ENCODE data around the gene ZBED4.

The ZBED4 gene

GRCh38 chr22:49903322-49904039 is 49.8 kb downstream of the ZBED4 start:
- no peak for DNase-seq

DNA sequence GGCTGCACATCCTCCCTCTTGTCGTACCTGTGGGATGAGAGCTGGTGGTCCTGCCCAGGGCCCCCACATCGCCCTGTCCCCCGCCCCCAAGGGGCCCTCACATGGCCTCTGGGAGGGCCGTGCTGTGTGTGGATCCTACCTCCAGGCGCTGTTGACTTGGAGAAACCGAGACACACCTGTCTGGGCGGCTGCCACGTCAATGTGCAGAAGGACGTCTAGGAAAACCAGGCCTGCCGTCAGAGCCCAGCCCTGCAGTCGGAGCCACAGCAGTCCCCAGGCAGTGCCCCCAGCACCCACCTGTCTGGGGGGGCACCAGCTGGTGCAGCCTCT is 50.4 kb downstream of the ZBED4 start:
- DNase-seq: no peak

GRCh38 chr22:49905465-49905864 is 51.8 kb downstream of the ZBED4 start:
- no peak for DNase-seq

DNA sequence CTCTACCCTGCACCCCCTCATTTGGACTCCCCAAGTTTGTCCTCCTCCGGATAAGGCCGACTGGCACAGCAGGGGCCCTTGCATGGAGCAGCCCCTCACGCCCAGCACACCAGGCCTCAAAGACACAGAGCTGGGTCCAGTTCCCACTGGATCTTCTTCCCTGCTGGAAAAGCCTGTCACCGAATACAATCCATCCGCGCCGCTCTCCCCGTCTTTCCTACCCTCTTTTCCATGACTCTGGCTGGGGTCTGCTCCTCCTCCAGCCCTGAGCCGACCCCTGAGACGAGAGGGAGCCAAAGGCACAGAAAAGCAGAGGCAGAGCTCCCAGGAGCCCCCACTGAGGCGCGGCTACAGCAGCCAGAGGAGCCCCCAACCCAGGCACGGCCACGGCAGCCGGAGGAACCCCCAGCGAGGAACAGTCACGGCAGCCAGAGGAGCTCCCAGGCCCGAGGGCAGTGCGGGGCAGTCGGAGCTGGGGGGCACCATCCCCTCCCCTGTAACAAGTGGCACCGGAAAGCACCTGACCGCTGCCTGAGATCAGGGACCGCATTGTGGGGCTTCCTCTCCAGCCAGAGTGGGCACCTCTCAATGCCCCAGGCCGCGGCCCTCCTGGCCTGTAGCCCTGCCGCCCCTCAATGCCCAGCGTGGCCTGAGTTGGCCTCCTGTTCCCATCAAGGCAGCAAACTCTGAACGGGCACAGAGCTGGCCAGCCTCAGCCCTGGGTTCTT is 52.6 kb downstream of the ZBED4 start:
- no peak for DNase-seq

DNA sequence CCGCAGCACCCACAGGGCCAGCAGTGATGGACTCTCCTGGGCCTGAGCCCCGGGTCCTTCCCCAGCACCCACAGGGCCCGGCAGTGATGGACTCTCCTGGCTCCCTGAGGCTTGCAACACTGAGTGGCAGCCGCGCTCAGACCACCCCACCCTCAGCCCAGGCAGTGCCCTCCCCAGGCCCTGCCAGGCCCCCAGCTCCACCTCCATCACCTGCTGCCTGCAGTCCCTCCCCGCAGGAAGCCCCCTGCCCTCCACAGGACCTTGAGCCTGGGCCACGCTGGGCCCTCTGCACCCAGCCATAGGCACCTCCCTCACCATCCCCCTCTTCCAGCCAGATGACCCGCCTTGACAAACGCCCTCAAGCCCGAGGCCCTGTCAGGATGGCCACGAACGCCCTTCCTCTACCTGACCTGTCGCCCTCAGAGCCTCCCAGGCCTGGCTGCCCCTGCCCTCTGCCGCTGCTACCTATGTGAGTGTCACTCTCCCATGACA is 53.2 kb downstream of the ZBED4 start:
- DNase-seq: no peak

DNA sequence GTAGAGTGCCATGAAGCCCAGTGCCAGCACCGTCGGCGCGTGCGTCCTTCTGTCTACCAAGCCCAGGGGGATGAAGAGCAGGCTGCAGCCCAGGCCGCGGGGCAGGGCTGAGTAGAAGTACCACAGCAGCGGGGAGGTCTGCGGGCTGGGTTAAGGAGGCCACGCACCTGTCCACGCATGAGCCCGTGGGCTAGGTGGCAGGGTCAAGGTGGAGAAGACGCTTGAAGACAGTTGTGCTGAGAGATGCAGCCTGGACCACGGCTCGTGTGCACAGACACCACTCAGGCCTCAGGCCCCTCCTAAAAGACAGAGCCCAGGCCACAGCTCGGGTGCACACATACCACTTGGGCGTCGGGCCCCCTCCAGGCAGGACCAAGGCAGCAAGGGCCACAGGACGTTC is 54.2 kb downstream of the ZBED4 start:
- DNase-seq: no peak

GRCh38 chr22:49909476-49910205 is 56.0 kb downstream of the ZBED4 start:
- DNase-seq: no peak

DNA sequence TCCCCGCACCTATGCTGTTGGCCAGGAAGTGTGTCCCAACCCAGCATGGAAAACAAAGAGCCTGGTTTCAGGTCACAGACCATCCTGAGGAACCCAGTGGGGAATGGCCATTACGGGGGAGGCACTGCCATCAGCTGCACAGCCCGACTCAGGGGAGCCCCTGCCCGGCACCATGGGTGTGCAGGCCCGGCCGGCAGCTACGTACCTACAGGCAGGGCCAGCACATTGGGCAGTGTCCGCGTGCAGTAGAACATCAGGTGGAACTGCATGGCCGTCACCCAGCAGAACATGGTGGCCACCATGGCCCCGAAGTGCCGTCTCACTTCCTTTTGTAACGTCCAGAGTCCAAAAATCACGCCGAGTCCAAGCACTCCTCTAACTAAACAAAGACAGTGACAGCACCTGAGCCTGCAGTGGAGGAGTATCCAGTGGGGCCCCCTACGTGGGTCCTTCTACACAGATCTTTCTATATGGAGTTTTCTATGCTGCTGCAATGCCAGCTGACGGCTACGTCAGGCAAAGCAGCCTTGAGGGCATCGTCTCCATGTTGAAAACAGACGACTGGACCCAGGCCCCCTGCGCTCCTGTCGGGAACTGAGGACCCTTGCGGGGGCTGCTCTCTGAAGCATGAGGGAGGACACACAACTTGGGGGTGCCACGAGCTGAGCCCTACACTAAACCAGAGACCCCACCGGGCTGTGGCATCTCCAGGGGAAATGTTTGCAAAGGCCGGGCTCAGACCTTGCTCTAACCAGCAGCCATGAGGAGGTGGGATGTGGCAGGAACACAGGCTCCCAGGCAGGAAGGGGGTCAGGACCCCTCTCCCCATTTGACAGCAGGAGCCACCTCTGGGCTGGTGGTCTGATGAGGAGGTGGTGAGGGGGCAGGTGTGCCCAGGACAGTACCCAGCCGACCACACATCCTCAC is 56.8 kb downstream of the ZBED4 start:
- no peak for DNase-seq

DNA sequence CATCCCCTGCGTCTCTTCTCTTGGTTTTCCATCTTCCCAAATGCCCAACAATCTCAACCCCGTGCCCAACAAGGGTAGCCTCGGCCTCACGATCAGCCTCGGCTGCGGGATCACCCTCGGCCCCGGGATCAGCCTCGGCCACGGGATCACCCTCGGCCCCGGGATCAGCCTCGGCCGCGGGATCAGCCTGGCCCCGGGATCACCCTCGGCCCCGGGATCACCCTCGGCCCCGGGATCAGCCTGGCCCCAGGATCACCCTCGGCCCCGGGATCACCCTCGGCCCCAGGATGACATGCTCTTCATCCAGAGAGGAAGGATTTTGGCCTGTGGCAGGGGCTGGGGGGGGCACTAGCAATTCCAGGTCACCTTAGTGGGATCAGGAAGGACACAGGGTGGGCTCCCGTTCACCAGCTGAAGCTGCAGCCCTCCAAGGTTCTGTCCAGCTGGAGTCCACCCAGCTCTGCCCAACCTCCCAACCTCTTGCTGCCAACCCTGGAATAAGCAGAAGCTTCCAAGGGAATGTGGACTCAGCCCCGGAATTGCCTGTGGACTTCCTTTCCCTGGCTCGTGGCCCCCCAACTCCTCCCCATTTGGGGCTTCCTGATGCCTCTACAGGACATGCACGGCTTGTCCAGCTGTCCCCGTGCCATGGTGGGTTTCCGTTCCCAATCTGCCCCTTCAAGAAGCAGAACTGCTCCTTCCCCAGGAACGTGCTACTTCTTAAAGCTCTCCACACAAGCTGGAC is 58.4 kb downstream of the ZBED4 start:
- DNase-seq: no peak

DNA sequence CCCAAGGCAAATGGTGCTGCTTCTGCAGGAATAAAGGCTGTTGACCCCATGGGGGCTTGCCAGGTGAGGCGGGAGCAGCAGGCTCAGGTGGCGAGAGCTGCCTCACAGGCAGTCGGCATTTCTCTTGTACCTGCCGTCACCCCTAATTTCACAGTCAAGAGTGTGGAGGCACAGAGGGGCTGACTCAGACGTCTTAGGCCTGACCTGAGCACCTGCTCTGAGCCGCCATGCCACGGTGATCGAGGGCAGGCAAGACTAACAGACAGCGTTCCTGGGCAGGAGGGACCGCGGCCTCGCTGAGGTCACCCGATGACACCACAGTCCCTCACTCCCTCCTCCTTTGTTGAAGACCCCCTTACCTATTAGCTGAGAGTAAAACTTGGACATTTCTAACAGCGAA is 59.4 kb downstream of the ZBED4 start:
- DNase-seq: no peak

GRCh38 chr22:49913446-49913845 is 59.8 kb downstream of the ZBED4 start:
- no peak for DNase-seq

DNA sequence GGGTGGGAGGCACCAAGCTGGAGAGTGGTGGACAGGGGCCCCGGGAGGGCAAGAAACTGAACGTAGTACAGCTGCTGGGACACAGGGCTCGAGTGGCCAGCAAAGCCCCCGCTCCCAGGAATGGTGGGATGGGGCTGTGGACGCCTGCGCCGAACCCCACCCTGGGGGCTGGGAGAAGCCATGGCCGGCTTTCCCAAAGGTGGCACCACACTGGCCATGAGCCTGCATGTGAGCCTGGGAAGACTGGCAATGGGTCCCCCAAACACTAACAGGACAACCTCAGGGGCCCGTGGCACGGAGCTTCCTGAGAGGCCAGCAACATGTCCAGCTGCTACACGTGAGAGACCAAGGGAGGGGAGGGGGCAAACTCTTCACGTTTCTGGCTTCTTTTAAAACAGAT is 60.6 kb downstream of the ZBED4 start:
- DNase-seq: no peak

DNA sequence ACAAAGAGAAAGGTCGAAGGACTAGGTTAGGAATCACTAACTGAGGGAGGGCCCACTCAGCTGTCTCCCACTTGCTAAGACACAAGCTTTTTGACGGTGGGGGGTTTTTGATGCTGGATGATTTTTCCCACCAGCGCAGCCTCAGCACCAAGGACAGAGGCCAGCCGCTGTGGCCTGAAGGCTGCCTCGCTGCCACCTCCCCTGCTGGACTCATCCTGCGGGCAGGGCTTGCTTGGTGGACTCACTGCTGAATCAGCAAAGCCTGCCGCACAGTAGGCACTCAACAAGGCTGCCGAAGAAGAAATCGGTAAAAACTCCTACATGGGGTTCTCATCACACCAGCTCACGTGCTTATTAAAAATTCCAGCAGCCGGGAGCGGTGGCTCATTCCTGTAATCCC is 62.0 kb downstream of the ZBED4 start:
- no peak for DNase-seq

- DNase-seq: no peak
Measured at GRCh38 chr22:49916831-49917230, 63.2 kb downstream of the ZBED4 start.

DNA sequence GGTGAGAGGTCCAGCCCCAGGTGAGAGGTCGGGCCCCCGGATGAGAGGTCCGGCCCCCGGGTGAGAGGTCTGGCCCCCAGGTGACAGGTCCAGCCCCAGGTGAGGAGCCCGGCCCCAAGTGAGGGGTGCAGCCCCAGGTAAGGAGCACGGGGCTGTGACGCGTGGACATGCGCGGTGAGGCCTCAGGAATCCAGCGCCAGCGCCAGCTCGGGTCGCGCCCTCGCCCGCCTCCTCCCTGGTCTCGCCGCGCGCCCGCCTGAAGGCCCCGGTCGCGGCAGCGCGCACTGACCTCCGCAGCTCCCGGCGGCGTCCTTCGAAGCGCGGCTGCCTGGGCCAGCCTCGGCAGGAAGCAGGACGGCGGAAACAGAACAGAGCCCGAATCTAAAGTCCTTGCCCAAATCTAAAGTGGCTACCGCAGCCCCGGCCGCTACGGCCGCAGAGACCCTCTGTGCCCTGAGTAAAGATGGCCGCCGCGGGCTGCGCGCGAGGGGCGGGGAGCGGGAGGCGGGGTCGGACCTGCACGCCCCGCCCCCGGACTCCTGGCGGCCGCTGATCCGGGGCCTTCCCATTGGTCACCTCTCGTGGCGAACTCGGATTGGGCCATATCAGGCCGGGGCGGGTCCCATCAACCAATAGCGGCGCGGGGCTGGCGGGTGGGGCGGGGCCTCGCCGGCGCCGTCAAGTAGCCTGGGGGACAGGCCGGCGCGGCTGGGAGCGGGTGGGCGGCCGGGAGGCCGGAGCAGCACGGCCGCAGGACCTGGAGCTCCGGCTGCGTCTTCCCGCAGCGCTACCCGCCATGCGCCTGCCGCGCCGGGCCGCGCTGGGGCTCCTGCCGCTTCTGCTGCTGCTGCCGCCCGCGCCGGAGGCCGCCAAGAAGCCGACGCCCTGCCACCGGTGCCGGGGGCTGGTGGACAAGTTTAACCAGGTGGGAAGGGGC is 64.6 kb downstream of the ZBED4 start, which contains the start of the genes ALG12 and CRELD2:
TSS of gene ALG12 (minus strand) at position 465 of the 937 bp plus-strand sequence. CDS start 4,673 bp downstream, outside the sequence.
TSS of gene CRELD2 (plus strand) at position 661 of the 937 bp plus-strand sequence. CDS start at position 797, 136 bp downstream.
- DNase-seq: peak; percentile 34

- DNase-seq: no peak
Measured at GRCh38 chr22:49918911-49919881, 65.6 kb downstream of the ZBED4 start.

DNA sequence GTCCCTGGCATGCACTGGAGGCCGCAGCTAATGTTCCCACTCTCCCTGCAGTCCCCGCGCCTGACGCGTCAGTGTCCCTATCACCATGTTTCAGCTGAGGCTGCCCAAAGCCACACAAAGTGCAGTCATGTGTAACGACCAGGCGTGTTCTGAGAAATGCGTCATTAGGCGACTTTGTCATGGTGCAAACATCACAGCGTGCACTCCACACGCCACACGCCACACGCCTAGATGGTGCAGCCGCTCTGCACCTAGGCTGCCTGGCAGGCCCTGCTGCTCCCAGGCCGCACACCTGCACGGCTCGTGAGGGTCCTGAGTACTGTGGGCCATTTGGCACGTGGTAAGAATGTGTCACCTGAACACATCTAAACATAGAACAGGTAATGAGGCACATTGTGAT is 67.2 kb downstream of the ZBED4 start:
- DNase-seq: no peak

DNA sequence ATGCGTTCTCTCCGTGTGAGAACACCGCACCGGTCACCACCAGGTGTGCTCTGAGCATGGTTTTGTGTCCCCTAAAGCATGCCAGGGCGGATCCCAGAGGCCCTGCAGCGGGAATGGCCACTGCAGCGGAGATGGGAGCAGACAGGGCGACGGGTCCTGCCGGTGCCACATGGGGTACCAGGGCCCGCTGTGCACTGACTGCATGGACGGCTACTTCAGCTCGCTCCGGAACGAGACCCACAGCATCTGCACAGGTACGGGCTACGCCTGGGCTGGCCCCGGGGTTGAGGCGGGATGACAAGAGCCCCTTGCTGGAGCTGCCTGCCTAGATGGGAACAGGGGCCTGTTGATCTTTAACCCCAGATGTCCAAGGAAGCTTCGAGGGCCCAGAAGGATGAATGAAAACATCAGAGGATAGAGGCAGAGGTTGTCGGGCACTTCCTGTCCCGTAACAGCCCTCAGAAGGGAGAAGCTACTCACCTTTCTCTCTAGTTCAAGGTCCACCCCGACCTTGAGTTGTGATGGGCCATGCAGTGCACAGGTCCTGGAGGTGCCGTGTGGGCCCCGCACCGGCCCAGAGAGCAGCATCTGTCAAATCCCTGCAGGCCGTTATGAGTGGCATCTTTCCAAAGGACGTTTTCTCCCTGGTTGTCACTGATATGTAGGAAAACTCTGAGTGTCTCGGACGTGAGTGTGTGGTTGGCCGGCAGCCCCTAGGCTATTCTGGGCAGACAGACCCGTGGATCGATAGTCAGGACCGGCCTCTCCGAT is 68.0 kb downstream of the ZBED4 start:
- no peak for DNase-seq

DNA sequence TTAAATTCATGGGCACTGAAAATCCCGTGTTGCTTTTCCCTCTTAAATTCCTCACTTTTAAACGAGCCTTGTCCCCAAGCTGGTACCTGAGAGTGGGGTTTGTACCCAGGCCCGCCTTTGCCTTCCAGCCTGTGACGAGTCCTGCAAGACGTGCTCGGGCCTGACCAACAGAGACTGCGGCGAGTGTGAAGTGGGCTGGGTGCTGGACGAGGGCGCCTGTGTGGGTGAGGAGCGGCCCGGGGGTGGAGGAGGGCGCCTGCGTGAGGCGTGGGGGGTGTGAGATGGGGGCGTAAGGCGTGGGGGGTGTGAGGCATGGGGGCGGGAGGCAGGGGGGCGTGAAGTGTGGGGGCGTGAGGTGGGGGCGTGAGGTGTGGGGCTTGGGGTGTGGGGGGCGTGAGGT is 68.8 kb downstream of the ZBED4 start:
- DNase-seq: no peak

Data from NCI-H2029 treated with DMSO at 0.1 percent for 48 hours (cell line).